ENCODE measurements around the gene ESYT2. TPM values are rescaled to one million over a fixed set of nuclear protein-coding genes. Genes with fewer than 3 reads are reported as not detected.

The ESYT2 gene
- total RNA-seq, 1 experiment from 2014 or later: 39.0 TPM

DNA sequence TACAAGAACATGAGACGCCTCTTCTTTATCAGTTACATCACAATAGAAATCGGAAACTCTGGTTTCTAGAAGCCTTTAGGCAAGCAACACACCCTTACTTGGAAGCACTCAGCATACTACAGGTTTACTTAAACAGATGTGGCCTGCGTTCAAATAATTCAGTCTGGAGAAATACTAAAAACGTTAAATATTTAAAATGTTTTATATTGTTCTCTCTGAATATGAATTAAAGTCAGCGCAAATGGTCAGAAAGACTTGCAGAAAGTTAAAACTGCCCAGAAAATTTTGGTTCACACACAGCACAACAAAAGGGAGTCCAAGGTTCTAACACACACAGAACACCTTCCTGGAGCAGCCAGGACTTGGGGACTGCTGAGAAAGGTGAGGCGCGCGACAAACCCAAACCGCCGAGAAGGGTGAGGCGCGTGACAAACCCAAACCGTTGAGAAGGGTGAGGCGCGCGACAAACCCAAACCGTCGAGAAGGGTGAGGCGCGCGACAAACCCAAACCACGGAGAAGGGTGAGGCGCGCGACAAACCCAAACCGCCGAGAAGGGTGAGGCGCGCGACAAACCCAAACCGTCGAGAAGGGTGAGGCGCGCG is 25.8 kb downstream of the ESYT2 start:
- Mint-ChIP-seq H3K4me3 (no peak overlapping the region), H3K27ac (0 out of 7 replicates have a peak overlapping the region, but pooled peaks of 1 of the 3 experiments have one; percentile 19), H3K27me3 (ENCODE audit: low read depth) (no peaks in the 10 kb centered on the region), H3K4me1 (peaks cover 5 to 8% of the 10 kb centered on the region in 2 experiments; a peak in 3 of 4 replicates), H3K9me3 (peaks cover 24 to 25% of the 10 kb centered on the region in 2 experiments), H3K36me3 (ENCODE audit: insufficient read depth in 1 of 3, low read depth in 3 of 3) (peaks cover 24 to 49% (median 37%) of the 10 kb centered on the region in 3 experiments)
- WGBS (ENCODE audit: extremely low coverage, insufficient read length, low lambda C conversion rate): no CpG with 5 or more reads among the region's 35 CpGs
- TF ChIP-seq, protein P1, sequence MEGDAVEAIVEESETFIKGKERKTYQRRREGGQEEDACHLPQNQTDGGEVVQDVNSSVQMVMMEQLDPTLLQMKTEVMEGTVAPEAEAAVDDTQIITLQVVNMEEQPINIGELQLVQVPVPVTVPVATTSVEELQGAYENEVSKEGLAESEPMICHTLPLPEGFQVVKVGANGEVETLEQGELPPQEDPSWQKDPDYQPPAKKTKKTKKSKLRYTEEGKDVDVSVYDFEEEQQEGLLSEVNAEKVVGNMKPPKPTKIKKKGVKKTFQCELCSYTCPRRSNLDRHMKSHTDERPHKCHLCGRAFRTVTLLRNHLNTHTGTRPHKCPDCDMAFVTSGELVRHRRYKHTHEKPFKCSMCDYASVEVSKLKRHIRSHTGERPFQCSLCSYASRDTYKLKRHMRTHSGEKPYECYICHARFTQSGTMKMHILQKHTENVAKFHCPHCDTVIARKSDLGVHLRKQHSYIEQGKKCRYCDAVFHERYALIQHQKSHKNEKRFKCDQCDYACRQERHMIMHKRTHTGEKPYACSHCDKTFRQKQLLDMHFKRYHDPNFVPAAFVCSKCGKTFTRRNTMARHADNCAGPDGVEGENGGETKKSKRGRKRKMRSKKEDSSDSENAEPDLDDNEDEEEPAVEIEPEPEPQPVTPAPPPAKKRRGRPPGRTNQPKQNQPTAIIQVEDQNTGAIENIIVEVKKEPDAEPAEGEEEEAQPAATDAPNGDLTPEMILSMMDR (conservative IDR thresholded peaks at IDR 0.05): no peak
- no peaks in the 10 kb centered on the region for H3K79me1 ChIP-seq (ENCODE audit: insufficient read depth, low read depth, low read length, poor library complexity, severe bottlenecking)
- no peaks in the 10 kb centered on the region for H3K4me1 ChIP-seq (ENCODE audit: insufficient read depth, low read length)
- H3K27ac ChIP-seq (ENCODE audit: insufficient read length, low read depth, low read length): no peak overlapping the region
- H3K4me2 ChIP-seq (ENCODE audit: insufficient read depth, insufficient read length, low read length): no peak overlapping the region
- no peak overlapping the region for H2AK5ac ChIP-seq (ENCODE audit: insufficient read length, low read length)
- H2BK12ac ChIP-seq (ENCODE audit: insufficient read length, low read depth, low read length): no peak overlapping the region
- H4K20me1 ChIP-seq (ENCODE audit: control insufficient read depth, insufficient read depth, insufficient read length): no peaks in the 10 kb centered on the region
- no peak overlapping the region for H2BK5ac ChIP-seq (ENCODE audit: insufficient read length, low read length)
- no peak for DNase-seq
- no peak overlapping the region for H4K8ac ChIP-seq (replicated peaks; ENCODE audit: insufficient read length, low read depth, low read length)
- H2BK20ac ChIP-seq (ENCODE audit: low read depth, low read length, poor library complexity, severe bottlenecking): no peak overlapping the region
- no peak overlapping the region for H2AFZ ChIP-seq (ENCODE audit: low read length)
- no peak overlapping the region for H4K5ac ChIP-seq (ENCODE audit: insufficient read length, low read depth, low read length)
- H3K79me2 ChIP-seq (ENCODE audit: insufficient read depth, low read length): peaks cover 2% of the 10 kb centered on the region; the same call in 1 of the 2 replicates
- no peak overlapping the region for H3K23ac ChIP-seq (ENCODE audit: insufficient read length, low read depth, low read length)
- H3K23me2 ChIP-seq (ENCODE audit: insufficient read length, low read depth, low read length, poor library complexity, severe bottlenecking): no peaks in the 10 kb centered on the region
- no peak overlapping the region for H3K18ac ChIP-seq (ENCODE audit: insufficient read length, low read depth, low read length)
- H3K56ac ChIP-seq (ENCODE audit: insufficient read length, low read depth, low read length): no peak overlapping the region
- no peak overlapping the region for H2BK120ac ChIP-seq (ENCODE audit: low read depth, low read length, poor library complexity, severe bottlenecking)
- no peak overlapping the region for H3K14ac ChIP-seq (ENCODE audit: insufficient read depth, low read length)
- H4K91ac ChIP-seq (ENCODE audit: insufficient read length, low read depth, low read length): no peak overlapping the region
- H3K9ac ChIP-seq (ENCODE audit: extremely low read depth, insufficient read length, low read length): no peak overlapping the region
- H3K4ac ChIP-seq (ENCODE audit: low read depth, low read length): no peak overlapping the region
- H3K27me3 ChIP-seq (ENCODE audit: insufficient read depth, low read length): no peaks in the 10 kb centered on the region
- no peak overlapping the region for H3T11ph ChIP-seq (ENCODE audit: low read length)
- no peaks in the 10 kb centered on the region for H3K9me3 ChIP-seq (ENCODE audit: control insufficient read depth, low read depth, low read length)
- no peak overlapping the region for H2BK15ac ChIP-seq (ENCODE audit: low read depth, low read length)
